ENCODE results near the gene COL11A2. TPM values are rescaled to one million over a fixed set of nuclear protein-coding genes. Genes with fewer than 3 reads are reported as not detected.
A peak's percentile ranks its signal among the peaks of the same experiment; 100 is the strongest.

COL11A2 gene
- total RNA-seq, 1 experiment from 2014 or later, result 2.3 TPM

GRCh38 chr6:33217246-33217645 is 25.0 kb upstream of the COL11A2 start:
- H3K4ac ChIP-seq (ENCODE audit: low read depth, low read length), result no peak overlapping the region
- TF ChIP-seq CTCF (conservative IDR thresholded peaks at IDR 0.05), result no peak

More at GRCh38 chr6:33217246-33217645, 25.0 kb upstream of the COL11A2 start:
- H3K27ac ChIP-seq (ENCODE audit: insufficient read length, low read depth, low read length), result no peak overlapping the region
- H2BK20ac ChIP-seq (ENCODE audit: low read depth, low read length, poor library complexity, severe bottlenecking), result no peak overlapping the region
- H3K23ac ChIP-seq (ENCODE audit: insufficient read length, low read depth, low read length), result no peak overlapping the region
- no peaks in the 10 kb centered on the region for H3K4me1 ChIP-seq (ENCODE audit: insufficient read depth, low read length)
- no peak overlapping the region for H4K8ac ChIP-seq (replicated peaks; ENCODE audit: insufficient read length, low read depth, low read length)
- H3K9me3 Mint-ChIP-seq, result peaks cover 0 to 7% of the 10 kb centered on the region in 2 experiments; a peak in 2 of 5 replicates
- H3K23me2 ChIP-seq (ENCODE audit: insufficient read length, low read depth, low read length, poor library complexity, severe bottlenecking), result peaks cover 11% of the 10 kb centered on the region
- peaks cover 59% of the 10 kb centered on the region for H3K27me3 ChIP-seq (ENCODE audit: insufficient read depth, low read length)
- no peak overlapping the region for H2AFZ ChIP-seq (ENCODE audit: low read length)
- H3K79me2 ChIP-seq (ENCODE audit: insufficient read depth, low read length), result no peaks in the 10 kb centered on the region
- H3K9ac ChIP-seq (ENCODE audit: extremely low read depth, insufficient read length, low read length), result no peak overlapping the region
- peaks cover 100% of the 10 kb centered on the region for H3K27me3 Mint-ChIP-seq (ENCODE audit: low read depth)
- H4K91ac ChIP-seq (ENCODE audit: insufficient read length, low read depth, low read length), result no peak overlapping the region
- H3K4me1 Mint-ChIP-seq, result peaks cover 28 to 33% of the 10 kb centered on the region in 2 experiments
- H4K5ac ChIP-seq (ENCODE audit: insufficient read length, low read depth, low read length), result no peak overlapping the region
- H3K27ac Mint-ChIP-seq, result no peak overlapping the region; a peak in 2 of 7 replicates
- no peak overlapping the region for H2BK120ac ChIP-seq (ENCODE audit: low read depth, low read length, poor library complexity, severe bottlenecking)
- peaks cover 0 to 2% (median 0%) of the 10 kb centered on the region in 3 experiments; a peak in 3 of 7 replicates for H3K36me3 Mint-ChIP-seq (ENCODE audit: insufficient read depth in 1 of 3, low read depth in 3 of 3)
- no peak overlapping the region for H3K4me2 ChIP-seq (ENCODE audit: insufficient read depth, insufficient read length, low read length)
- H2AK5ac ChIP-seq (ENCODE audit: insufficient read length, low read length), result no peak overlapping the region
- no peak overlapping the region for H2BK15ac ChIP-seq (ENCODE audit: low read depth, low read length)
- WGBS (ENCODE audit: extremely low coverage, insufficient read length, low lambda C conversion rate), result no CpG with 5 or more reads among the region's 6 CpGs
- H3K9me3 ChIP-seq (ENCODE audit: control insufficient read depth, low read depth, low read length), result no peaks in the 10 kb centered on the region
- no peak overlapping the region for H2BK5ac ChIP-seq (ENCODE audit: insufficient read length, low read length)
- no peak for DNase-seq
- H3K18ac ChIP-seq (ENCODE audit: insufficient read length, low read depth, low read length), result no peak overlapping the region
- H2BK12ac ChIP-seq (ENCODE audit: insufficient read length, low read depth, low read length), result no peak overlapping the region
- H3K4me3 Mint-ChIP-seq, result peak overlapping the region in 1 of 2 experiments; percentile 26; a peak in 1 of 5 replicates
- H3K79me1 ChIP-seq (ENCODE audit: insufficient read depth, low read depth, low read length, poor library complexity, severe bottlenecking), result no peaks in the 10 kb centered on the region
- H3K56ac ChIP-seq (ENCODE audit: insufficient read length, low read depth, low read length), result no peak overlapping the region
- no peaks in the 10 kb centered on the region for H4K20me1 ChIP-seq (ENCODE audit: control insufficient read depth, insufficient read depth, insufficient read length)
- no peak overlapping the region for H3K14ac ChIP-seq (ENCODE audit: insufficient read depth, low read length)
- no peak overlapping the region for H3T11ph ChIP-seq (ENCODE audit: low read length)
